T-helper 2 cell (primary cell): Measurements from ENCODE around the gene SORCS2.

ENCODE experiments used
- DNase-seq, 5 experiments: peaks; one replicate each; pipeline versions ENCODE4 v3.0.0 to v3.0.0-alpha.2; 2012 to 2022

SORCS2 gene

DNA sequence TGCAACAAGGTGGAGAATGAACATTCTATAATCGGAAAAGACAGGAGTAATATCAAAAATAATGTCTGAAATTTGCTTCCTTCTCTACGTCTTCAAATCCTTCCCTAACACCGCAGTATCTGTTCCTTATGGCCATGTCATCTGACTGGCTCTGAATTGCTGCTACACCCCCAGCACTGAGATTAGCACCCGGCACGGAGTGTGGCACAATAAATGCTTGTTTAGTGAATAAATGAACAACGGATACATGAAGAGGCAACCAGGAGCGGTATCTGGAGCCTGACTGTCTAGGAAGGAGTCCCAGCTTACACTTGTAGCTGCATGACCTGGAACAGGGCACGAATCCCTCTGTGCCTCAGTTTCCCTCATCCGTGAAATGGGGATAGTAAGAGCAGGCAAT lies 583.1 kb downstream of the SORCS2 start:
- no peak for DNase-seq

DNA sequence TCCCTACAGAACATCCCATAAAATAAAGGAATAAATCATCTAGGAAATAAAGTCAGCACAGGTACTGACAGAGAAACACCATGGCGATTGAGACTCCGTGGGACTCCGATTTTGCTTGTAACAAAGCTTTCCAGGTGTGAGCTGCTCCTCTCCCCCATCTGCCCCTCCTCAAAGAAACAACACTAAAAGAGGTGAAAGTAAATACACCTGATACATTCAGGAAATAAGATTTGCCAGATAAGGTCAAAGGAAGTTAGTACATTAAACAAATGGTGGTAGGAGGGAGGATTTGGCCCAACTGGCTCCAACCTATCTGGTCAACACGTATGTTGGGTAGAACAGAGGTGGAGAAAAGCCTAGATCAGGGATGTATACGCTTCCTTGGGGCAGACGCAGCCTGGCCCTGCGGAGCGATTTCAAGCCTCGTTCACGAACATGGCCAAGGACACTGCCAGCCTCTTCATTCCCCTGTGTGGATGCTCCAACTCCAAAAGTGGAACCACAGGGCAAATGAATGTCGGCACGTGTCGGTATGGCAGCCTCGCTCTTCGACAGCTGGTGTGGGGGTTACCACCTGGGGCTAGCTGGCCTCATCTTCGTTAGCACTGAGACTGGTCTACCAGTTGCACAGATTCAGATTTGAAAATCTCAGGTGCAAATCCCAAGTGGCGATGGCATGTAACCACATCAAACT lies 584.8 kb downstream of the SORCS2 start:
- no peak for DNase-seq

DNA sequence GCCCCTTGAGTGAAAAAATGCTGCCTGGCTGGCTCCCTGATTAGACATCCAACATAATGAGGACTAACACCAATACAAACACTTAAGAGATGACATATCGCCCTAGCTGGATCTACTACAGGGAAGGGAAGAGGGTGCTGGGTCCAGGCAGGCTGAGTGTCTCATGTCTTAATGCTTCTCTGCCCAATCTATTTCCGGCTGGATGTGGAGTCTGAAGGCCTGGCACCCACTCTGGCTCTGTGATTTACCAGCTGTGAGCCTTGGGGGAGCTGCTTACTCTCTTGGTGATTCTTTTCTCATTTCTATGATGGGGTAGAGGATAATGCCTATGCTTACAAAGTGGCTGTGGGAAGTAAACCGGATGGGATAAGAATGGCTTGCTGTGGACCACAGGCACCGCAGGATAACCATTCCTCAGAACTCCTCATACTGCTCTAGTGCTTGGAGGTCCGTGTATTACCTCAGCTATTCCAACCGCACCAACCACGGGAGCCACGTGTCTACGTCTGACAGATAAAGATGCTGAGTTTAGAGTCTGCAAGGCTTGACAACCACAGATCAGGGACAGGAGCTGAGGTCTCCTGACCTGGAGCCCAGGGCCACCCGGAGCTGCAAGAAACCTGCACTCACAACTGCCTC lies 585.7 kb downstream of the SORCS2 start:
- no peak for DNase-seq

DNA sequence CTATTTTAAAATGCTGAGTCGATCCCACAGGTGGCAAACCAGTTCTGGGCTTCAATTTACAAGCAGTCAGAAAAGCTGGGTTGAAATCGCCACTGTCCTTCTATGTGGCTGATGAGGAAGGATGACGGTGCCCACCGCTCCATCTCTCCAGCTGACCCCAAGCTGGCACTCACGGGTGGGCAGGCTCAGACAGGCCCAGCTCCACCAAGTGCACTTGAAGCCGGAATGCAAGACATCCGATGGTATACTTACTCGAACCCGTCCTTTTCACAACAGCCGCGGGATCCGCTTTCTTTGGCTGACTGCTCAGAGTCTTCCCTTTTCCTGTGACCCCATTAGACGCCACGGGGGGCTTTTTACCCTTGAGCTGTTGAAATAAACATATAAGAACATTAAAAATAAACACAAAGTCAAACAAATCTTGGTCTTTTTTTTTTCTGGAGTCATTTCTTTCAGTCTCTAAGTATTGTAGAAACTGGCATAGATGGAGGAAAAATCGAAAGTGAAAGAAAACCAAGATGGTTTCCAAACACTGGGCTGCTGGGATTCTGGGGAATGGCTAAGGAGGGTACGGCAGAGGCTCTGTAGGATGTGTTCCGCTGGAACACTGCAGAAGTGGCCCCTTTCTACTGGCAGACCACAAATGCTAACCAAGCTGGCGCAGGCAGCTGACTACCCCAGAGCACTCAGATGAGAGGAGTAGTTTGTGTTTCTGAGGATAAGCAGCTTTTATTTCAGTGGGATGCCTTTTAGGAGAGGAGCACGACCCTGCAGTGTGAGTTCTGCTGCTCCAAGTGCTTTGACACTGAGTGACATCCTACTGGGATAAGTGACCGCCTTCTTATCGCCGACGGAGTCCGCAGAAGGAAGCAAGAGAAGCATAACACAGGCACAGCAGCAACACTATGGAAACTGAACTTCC lies 586.4 kb downstream of the SORCS2 start:
- no peak for DNase-seq

DNA sequence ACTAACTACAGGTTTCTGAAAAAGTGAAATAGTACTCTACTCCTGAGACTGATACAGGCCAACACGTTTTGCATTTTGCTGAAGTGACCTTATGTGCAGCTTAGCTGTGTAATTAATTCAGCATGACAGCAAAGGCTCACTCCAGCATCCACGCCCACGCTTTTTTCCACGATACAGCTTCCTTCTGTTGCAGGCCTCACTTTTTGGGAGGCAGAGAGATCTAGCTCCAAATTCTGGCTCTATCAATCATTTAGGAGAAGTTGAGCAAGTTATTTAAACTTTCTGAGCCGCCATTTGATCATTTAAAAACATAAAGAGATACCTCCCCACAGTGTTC lies 587.1 kb downstream of the SORCS2 start:
- no peak for DNase-seq

DNA sequence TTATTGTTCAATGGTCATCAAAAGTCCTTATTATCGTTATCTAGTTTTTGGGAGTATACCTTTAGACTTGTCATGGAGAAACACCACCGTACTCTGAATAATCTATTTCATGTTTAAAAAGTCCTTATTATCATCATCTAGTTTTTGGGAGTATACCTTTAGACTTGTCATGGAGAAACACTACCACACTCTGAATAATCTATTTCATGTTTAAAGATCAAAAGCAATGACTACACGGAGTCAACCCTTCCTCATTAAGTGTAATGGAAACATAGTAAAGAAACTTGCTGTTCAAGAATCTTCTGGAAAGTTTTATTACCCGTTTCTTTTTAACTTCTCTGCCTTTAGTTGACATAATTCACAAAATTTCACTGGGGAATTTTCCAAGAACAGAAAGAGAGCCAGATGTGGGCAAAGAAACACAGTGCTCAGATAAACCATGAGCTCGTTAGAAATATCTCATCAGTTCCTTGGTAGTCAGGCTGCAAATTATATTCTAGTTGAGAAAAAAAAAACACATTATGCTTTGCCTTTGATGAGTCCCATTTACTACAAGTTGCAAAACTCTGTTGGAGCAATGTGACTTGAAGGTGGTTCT lies 588.5 kb downstream of the SORCS2 start:
- DNase-seq = no peak

DNA sequence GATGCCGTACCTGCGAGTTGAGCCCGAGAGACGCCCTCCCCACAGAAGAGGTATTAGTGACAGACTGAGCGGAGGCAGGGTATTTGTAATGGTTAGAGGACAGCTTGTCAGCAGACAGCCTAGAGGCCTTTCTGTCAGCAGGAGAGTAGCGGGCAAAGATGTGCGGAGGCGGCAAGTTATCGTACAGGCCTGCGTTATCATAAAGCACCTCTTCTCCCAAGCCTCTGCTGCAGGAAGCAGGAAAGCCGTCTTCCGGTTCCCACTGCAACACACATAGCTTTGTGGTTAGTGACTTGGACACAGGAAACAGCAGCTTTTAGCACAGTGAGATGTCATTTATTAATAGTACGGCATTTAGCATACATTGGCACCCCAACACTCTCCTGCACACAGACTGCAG lies 589.0 kb downstream of the SORCS2 start:
- DNase-seq = no peak

DNA sequence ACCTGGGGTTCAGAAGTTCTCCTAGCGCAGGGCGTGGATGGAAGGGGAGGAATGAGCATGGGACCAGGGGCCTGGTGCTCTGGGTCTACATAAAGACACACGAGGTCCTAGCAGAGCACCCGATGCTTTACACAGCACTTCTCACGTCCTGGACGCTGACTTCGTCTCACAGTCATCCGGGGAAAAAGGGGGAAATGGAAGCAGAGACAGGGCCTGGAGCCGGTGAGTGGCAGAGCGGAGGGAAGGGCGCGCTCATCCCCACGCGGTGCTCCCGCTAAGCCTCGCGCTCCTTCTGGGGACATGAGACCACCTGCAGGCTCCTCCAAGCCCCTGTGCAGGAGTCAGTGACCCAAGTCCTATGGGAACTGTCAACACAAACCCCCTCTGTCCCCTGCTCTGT lies 589.7 kb downstream of the SORCS2 start:
- no peak for DNase-seq

DNA sequence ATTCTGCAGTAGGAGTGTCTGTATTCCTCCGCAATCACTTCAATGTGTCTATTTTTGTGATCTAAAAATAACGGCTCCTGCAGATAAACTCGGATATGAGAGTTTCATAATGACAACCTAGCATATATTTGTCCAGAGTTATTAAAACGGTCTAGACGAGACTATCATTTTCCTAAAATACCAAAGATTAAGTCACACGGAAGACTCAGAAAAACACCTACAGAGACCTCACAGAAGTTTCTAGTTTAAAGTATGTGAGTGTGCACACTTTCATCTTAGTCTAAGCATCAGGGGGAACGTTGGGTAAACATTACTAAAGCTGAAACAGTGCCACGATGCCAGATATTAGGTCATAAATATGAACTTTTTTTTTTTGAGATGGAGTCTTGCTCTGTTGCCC lies 590.4 kb downstream of the SORCS2 start:
- peak in 1 of 5 experiments; percentile 44 for DNase-seq

DNA sequence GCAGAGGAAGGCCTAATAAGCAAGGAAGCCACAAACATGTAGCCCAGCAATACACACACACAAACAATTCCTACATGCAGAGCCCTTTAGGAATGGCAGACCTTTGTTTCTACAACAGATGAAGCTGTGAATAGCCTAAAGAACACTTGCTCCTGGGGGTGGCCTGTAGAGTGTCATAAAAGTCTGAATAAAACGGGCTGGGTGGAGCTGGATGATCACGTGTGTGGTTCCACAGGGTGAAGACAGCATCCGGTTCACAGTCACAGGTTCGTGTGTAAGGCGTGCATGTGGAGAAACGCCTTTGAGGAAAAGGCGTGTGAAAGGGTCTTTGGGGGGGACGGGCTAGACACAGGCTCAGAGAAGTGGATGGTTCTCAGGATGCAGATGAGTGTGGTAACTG lies 591.2 kb downstream of the SORCS2 start:
- DNase-seq = peak in 1 of 5 experiments; percentile 48

DNA sequence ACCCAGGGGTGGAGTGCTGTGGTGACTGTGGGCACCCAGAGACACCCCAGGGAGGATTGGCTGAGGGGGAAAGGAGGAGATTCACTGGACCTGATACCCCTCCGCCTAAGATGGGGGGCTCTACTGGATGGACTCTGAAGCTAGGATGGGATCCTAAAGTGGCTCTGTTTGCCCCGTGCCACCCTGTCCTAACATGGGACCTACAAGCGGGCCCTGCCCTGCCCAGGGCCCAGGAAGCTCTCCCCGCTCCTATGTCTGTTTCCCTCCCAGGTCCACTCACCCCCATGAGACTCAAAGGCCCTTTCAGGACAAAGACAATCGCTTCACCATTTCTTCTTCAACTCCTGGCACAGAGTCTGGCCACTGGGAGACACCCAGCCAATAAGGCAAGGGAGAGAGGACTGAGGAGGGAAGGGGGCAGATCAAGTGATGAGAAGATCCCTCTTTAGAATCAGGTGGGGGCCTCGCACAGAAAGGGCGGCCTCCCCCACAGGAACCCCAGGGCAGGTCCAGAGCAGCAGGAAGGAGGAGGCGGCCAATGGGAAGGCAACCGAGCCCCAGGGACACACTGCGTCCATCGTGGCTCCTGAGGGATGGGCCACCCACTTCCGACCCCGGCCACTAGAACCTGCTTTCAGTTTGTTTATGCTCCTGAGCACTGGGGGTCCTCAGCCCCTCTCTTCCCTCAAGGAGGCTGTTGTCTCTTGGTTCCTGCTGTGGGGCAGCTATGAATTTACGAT lies 592.0 kb downstream of the SORCS2 start:
- DNase-seq = no peak

DNA sequence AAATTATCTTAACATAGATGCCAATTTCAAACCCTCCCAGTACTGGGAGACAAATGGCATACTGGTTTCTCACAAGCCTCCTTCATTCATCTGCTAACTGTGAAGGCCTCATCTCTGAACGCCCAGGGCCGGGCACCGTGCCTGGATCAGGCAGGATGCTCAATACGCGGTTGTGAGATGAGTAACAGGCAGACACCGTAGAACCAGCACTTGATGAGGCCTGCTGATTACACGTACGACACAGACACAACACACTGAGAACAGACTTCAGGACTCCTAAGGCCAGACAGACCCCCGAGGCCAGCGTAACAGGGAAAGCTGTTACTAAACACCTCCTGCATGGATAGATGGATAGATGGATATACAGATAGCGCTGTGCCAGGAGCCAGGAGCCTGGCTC lies 592.7 kb downstream of the SORCS2 start:
- DNase-seq = peak in 2 of 5 experiments; percentile 35 to 87

DNA sequence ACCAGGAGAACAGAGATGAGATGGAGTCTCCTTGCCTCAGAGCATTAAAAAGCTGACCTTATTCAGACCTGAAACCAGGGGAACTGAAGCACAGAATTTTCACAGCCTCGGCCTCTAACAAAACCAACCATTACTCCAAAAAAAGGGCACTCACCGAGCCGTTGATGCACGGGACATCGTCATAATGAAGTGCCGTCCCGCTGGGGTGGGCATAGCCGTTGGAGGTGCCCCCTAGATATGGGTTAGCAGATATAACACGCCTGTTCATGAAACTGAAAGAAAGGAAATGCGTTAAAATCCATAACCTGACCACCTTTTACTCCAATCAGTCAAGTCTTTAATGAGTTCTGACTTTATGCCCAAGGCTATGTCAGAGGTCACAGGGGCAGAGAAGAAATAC lies 593.7 kb downstream of the SORCS2 start:
- no peak for DNase-seq

DNA sequence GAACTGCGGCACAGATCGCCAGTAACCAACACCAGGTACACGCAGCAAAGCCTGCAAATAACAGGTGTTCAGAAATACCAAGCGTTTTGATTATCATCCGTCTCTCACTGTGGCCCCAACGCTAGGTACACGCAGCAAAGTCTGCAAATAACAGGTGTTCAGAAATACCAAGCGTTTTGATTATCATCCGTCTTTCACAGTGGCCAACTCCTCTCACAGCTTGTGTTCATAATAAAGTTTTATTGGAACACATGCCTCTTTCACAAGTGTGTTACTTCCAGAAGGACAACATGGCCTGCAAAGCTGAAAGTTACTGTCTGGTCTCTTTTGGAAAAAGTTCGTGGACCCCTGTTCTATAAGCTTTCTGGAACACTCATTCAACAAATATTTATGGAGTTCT lies 594.2 kb downstream of the SORCS2 start:
- DNase-seq = no peak

DNA sequence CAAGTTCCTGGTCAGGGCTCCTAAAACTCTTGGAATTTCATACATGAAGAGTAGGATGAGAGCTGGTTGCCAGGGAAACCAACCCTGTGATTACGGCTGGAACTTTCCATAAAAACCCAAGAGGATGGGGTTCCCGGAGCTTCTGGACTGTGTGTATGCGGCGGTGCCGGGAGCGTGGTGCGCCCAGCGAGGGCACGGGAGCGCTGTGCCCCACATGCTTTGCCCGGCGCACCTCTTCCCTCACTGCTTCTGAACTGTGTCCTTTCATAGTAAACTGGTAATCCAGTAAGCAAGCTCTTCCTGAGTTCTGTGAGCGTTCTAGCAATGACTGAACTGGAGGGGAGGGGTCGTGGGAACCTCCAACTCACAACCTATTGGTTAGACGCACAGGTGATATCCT lies 594.7 kb downstream of the SORCS2 start:
- DNase-seq = no peak

DNA sequence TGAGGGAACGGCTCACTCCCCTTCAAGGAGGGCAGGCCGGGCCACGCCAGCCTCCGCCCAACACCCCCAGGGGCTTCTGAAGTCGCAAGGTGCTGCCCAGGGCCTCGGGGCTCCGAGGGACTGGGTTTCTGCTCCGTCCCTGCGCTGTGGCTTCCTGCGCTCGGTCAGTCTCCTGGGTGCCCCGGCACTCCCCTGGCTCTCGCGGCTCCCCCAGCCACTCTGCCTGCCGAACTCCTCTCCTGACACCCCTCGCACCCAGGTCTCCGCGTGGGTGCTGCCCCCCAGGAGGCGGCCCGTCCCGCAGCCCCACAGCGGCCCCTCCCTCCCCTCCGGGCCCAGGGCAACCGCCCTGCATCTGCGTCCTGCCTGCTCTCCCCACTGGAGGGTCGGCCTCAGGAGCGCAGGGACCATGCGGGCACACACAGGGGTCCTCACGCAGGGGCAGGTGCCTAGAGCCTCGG lies 595.4 kb downstream of the SORCS2 start:
- DNase-seq = no peak

DNA sequence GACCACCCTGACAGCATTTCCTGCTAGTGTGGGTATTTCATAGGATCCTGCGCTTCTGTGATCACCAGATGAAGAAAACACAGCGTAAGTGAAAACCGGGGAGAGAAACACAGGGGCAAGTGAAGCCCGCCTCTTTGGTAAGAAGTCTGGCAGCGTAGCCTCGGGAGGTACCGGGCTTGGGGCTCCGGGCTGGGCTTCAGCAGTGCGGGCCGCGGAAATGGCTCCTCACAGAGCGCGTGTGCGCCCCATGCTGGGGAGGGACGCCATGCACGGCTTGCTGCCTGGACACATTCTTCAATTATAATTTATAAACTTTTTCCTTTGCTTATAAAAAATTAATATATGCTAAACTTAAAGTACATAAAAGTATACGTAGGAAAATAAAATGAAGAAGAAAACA lies 595.9 kb downstream of the SORCS2 start:
- no peak for DNase-seq

DNA sequence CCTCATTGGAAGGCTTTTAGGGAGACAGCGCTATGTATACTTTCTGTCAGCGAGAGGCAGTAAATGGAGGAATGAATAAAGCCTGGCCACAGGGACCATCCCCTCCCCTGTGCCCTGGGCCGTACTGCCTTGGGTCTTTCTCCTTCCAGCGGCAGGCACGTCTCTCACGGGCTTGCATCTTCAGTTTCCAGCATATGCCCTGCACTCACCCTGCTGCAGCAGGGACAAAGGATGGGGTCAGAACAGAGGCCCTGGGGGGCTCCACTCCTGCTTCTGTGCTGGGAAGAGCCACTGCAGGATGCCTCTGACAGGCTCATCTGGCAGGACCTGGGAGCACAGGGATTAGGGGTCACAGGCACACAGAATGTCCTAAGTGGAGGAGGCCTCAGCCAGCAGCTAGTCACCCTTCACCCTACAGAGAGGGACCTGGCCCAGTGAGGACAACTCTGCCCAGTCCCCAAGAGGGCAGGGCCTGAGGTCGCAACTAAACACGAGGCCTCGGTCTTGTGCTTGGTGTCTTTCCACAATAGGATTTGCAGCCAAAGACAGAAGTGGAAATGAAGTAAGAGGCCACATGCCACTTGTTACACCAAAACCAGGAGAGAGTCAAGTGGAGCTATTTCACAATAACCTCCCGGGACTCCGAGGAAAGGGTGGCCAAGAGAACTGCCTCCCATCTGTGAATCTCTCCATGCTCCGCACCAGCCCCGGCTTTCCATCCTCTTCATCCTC lies 596.5 kb downstream of the SORCS2 start:
- no peak for DNase-seq

DNA sequence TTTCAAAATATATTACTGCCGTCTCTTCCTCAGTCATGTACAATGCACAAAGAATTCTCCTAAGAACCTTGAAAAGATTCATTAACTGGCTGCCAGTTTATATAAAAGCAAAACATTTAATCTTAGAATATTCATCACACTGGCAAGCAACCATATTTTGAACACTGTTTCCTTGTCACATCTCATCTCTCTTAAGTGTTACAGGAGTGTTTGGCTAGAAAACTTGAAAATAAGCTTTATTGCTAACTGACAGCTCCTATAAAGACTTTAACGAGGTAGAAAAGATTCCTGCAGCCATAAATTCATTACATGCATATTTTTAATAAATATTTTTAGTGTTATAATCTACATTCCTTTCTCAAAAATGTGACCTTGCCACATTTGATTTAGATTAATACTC lies 597.7 kb downstream of the SORCS2 start:
- DNase-seq = no peak

DNA sequence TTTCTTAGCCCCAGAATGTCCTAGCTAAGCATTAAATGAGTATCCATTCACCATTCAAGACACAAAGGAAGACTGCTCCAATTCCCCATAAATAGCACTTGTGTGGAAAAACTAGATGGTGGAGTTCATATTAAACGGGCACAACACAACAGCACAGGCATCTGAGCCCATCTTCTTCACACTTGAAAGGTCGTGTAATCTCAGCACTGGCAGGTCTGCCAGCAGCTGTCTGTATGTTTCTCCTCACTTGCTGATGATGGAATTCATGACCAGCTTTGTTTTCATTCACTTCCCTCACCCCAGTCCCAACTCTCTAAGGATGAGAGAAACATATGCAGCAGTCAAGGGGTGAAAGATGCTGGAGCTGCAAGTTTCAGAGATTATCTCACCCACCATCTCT lies 598.7 kb downstream of the SORCS2 start:
- DNase-seq = no peak
